Ovary (tissue), 9 donors: ENCODE data around the gene AP1S3. TPM values are rescaled to one million over a fixed set of nuclear protein-coding genes. Genes with fewer than 3 reads are reported as not detected.

Source experiments
- DNase-seq, 5 donors: peaks; one replicate each; pipeline ENCODE4 v3.0.0-alpha.2; 2019 to 2020
- H3K27ac ChIP-seq, 2 donors: fragments of 200-600 bp; one replicate each; pipeline versions ENCODE4 v1.5.1 to v1.8.0; 2019 to 2022
- H3K27me3 ChIP-seq: fragments of 200-600 bp; one replicate; pipeline ENCODE4 v1.8.0; 2022
- H3K36me3 ChIP-seq: fragments of 200-600 bp; sonication (generic); one replicate; pipeline ENCODE4 v1.5.1; 2019
- H3K4me1 ChIP-seq: one replicate; pipeline ENCODE4 v1.8.1; 2013; ENCODE audit warnings: mild to moderate bottlenecking, moderate library complexity; ENCODE audit not compliant: insufficient read depth
- H3K4me3 ChIP-seq: fragments of 200-600 bp; sonication (generic); one replicate; pipeline ENCODE4 v1.5.1; 2017
- H3K9me3 ChIP-seq, 2 donors: fragments of 200-600 bp in 1 of 2; sonication (generic) in 1 of 2; one replicate each; pipeline versions ENCODE4 v1.5.1 to v1.8.1; 2013 to 2019; ENCODE audit warnings: mild to moderate bottlenecking in 1 of 2, moderate library complexity in 1 of 2
- CTCF ChIP-seq, 3 donors: fragments of 450-650 bp in 2 of 3; fragments of 200-600 bp in 1 of 3; IDR thresholded peaks; one replicate each; pipeline versions ENCODE4 v1.5.1 to v1.8.0; 2016 to 2022; ENCODE audit warnings: antibody characterized with exemption in 3 of 3, mild to moderate bottlenecking in 1 of 3
- EP300 ChIP-seq: sonication (generic); formaldehyde crosslinking; IDR thresholded peaks from one replicate; pipeline ENCODE4 v1.6.1; 2017; ENCODE audit warnings: antibody characterized with exemption
- WGBS, 3 donors: extraction: QIAGEN DNeasy Blood & Tissue Kit in 1 of 3; methylation state at CpG; one replicate each; pipeline versions ENCODE4 v1.1.5 to v1.1.7; 2013 to 2017; 5-methylcytosine and 5-hydroxymethylcytosine counted together
- intact Hi-C, 4 donors: fragments of 100-400 bp; cut with DNase I; formaldehyde crosslinking; loops; one replicate each; pipeline versions ENCODE4 v1.11.0 to v1.15.1; 2022 to 2023
- polyA plus RNA-seq, 2 donors: library from polyadenylated mRNA; stranded (reverse); fragments of 200-250 nt in 1 of 2; fragments of 350-450 nt in 1 of 2; fragmentation: Illumina TruSeq in 1 of 2; extraction: RNeasy Lipid Tissue Mini Kit (QIAGEN cat#74804) in 1 of 2; gene quantifications; one replicate each; pipeline ENCODE4 v1.2.3, GENCODE V29; 2013 to 2014
- total RNA-seq, 7 donors: library from RNA; depleted of rRNA in 2 of 7; stranded (reverse); fragments of >200 nt in 2 of 7; fragmentation: NEBNext Ultra II Directional in 3 of 7; extraction: Animal tissue kit (Norgen Biotek cat#: 25700) in 3 of 7; gene quantifications; one replicate each; pipeline versions ENCODE4 v1.1.0 to v1.2.4, GENCODE V29; 2016 to 2023
- donor health status: DM: no; HTN: no; CAD: no; lungs with moderate emphysema.
- donor health status: DM: no; HTN: no; CAD: no.
- donor health status: Bipolar disorder and iron deficiency.
- donor health status: DM: yes; HTN: yes; CAD: no.
- donor health status: DM: no; HTN: no; CAD: no.
- donor health status: DM: yes; HTN: yes; CAD: no.

Gene AP1S3
- total and polyA plus RNA-seq, 9 donors: 0.46 to 16.8 (median 1.3) TPM

GRCh38 chr2:223711596-223712326 is 125.6 kb downstream of the AP1S3 start:
- intact Hi-C loops: no loop called here
- H3K27ac ChIP-seq: no peak overlapping the region
- H3K27me3 ChIP-seq: no peaks in the 10 kb centered on the region
- H3K9me3 ChIP-seq: no peaks in the 10 kb centered on the region
- WGBS, 3 donors: 81 to 86% (median 83%) methylated on average over 8 of the region's 8 CpGs
- H3K4me3 ChIP-seq: no peak overlapping the region
- no peak for DNase-seq
- H3K4me1 ChIP-seq: no peaks in the 10 kb centered on the region
- TF ChIP-seq EP300: no peak
- no peak for TF ChIP-seq CTCF (IDR thresholded peaks at IDR 0.05)
- H3K36me3 ChIP-seq: no peaks in the 10 kb centered on the region

Other genes with a start within 250 kb of the AP1S3 start
- gene SCG2, start 235.2 kb downstream of the AP1S3 start, total RNA-seq: 1 to 10 TPM in 4 of 7 donors, under 1 TPM in 3; 0.18 to 6.3 (median 2.6) TPM
- gene SCG2, start 235.2 kb downstream of the AP1S3 start, polyA plus RNA-seq: 1 to 10 TPM; 2.0 to 3.6 TPM
- gene WDFY1, start 107.8 kb upstream of the AP1S3 start, total RNA-seq: 10 to 100 TPM; 33.4 to 50.1 (median 40.8) TPM
- 10 to 100 TPM; 21.2 to 35.7 TPM for gene WDFY1, start 107.8 kb upstream of the AP1S3 start, polyA plus RNA-seq
- 10 to 100 TPM; 12.6 to 20.4 (median 15.9) TPM for gene MRPL44, start 119.9 kb upstream of the AP1S3 start, total RNA-seq
- 10 to 100 TPM; 18.3 to 28.3 TPM for gene MRPL44, start 119.9 kb upstream of the AP1S3 start, polyA plus RNA-seq
- gene SERPINE2, start 201.7 kb upstream of the AP1S3 start, total RNA-seq: 100 to 1,000 TPM in 3 of 7 donors, 10 to 100 TPM in 4; 42.5 to 215 (median 75.9) TPM
- 100 to 1,000 TPM; 184 to 264 TPM for gene SERPINE2, start 201.7 kb upstream of the AP1S3 start, polyA plus RNA-seq